Umbilical cord (tissue), 2 donors: ENCODE data around the gene NTN3. TPM values are rescaled to one million over a fixed set of nuclear protein-coding genes. Genes with fewer than 3 reads are reported as not detected.
"Not testable (repeated sequence)": the region's sequence is repeated elsewhere in the genome, so short reads cannot be mapped to it uniquely, and the experiment has no call there.

ENCODE experiments used
- DNase-seq: peaks from one replicate; pipeline ENCODE4 v3.0.0-alpha.2; 2015; ENCODE audit warnings: low spot score
- total RNA-seq: library from RNA; depleted of rRNA; stranded (reverse); fragments of >200 nt; gene quantifications from one replicate; pipeline ENCODE4 v1.2.3, GENCODE V29; 2014; ENCODE audit warnings: low replicate concordance; ENCODE audit not compliant: insufficient read depth

The NTN3 gene
- total RNA-seq, 1 donor from 2014 or later, result 5.3 TPM

DNA sequence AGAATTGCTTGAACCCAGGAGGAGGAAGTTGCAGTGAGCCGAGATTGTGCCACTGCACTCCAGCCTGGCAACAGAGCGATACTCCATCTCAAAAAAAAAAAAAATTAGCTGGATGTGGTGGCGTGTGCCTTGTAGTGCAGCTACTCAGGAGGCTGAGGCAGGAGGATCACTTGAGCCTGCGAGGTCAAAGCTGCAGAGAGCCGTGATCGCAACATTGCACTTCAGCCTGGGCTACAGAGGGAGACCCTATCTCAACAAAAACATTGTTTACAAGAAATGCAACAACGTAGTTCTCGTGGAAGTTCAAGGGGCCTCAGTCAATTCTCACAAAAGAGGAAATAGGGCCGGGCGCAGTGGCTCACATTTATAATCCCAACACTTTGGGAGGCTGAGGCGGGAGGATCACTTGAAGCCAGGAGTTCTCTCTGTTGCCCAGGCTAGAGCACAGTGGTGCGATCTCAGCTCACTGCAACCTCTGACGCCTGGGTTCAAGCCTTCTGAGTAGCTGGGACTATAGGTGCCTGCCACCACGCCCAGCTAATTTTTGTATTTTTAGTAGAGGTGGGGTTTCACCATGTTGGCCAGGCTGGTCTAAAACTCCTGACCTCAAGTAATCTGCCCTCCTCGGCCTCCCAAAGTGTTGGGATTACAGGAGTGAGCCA lies 29.8 kb upstream of the NTN3 start:
- DNase-seq, result not testable (repeated sequence)

DNA sequence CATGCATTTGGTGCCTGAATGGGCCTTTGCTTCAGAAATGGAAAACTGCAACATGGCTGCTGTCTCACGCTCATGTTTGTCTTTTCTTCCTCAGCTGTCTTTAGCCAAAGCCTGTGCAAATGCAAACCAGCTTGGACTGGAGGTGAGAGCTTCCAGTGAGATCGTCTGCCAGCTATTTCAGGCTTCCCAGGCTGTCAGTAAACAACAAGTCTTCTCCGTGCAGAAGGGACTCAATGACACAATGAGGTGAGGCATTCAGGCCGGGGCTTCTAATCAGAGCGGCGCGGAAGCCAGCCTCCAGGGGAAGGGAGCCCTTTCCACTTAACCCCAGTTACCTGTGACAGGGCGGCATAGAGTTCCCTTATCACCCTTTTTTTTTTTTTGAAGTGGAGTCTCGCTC lies 27.5 kb upstream of the NTN3 start:
- DNase-seq, result no peak

DNA sequence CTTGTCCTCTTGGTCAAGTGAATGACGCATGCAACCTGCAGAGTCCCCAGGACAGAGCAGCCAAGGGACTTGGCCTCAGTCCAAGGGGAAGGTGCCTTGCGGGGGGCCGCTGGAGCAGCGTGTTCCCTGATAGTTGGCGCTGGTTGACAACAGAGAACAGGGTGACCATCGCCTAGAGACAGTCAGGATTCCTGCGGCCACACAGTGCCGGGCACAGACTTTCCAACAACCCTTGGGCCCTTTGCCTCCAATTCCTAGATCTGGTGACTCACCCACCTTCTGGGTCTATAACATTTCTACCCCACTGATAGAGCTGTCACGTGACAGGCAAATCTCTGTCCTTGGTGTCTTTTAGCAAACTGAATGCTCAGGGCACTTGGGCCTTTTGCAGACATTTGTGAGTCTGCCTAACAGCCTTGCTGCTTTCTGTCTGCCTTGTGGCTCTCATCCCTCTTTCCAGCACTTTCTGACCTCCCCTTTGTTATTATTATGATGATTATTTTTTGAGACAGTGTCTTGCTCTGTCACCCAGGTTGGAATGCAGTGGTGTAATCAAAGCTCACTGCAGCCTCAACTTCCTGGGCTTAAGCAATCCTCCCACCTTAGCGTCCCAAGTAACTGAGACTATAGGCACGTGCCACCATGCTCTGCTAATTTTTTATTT lies 23.0 kb upstream of the NTN3 start:
- DNase-seq, result no peak

DNA sequence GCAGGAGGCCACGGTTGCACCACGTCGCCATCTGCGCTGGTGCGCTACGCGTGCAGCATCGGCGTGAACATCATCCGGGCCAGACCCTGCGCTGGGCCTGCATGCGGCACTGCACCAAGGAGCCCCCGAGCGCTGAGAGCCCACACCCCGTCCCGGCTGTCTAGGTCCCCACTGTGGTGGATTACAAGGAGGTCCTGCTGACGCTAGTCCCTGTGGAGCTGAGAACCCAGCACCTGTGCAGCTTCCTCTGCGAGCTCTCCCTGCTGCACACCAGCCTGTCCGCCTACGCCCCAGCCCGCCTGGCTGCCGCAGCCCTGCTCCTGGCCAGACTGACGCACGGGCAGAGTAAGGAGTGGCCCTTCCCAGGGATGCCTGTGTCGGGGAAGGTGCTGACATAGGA lies 22.0 kb upstream of the NTN3 start:
- DNase-seq, result no peak

DNA sequence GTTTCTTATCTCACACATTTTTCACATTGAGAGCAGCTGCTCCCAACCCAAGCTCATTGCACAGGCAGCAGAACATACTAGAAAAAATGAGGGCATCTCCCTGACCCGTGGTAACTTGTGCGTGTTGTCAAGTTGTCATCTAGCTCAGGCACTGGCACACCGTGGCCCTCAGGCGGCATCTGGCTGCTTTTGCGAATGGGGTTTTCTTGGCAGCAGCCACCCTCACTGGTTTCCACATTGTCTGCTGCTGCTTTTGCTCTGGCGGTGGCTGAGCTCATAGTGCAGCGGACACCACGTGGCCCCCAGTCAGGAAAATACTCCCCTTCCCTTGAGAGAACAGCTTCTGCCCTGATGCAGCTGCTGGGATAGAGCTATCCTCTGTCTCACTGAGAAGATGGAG lies 20.6 kb upstream of the NTN3 start:
- DNase-seq, result no peak

DNA sequence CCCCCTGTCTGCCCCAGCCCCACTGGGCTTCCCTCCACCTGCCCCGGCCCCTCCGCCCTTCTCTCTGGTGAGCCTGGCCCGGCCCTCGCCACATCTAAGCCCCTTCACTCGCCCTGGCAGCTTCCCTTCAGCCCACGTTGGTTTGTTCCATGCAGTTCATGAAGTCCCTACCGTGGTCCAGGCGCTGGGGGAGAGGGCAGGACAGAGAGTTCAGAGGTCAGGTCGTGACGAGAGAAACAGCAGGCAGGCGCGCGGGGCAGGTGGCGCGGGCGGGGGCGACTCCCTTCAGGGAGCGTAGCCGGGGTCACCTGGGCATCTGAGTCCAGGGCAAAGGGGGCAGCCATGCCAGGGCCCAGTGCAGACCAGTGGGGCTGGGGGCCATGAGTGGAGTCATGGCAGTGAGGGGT lies 20.1 kb upstream of the NTN3 start:
- DNase-seq, result no peak

DNA sequence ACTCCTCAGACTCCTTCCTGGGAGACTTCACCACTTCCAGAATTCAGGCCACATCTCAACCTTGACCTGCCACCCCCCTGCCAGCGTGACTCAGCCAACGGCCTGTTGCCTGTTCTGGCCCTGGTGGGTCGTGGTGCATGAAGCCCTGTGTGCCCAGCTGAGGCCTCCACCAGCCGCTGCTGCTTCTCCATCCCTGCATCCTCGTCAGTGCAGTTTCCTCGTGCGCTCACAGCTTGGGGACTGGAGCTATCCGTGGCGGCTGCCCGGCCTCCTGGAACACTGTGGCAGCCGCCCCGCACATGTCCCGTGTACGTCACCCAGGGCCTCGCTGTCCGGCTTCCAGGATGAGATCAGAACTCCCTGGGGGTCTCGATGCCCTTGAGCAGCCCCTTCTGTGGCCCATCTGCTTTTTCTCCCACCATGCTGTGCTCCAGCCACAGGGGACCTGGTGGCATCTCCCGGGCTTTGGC lies 19.2 kb upstream of the NTN3 start:
- DNase-seq, result no peak

DNA sequence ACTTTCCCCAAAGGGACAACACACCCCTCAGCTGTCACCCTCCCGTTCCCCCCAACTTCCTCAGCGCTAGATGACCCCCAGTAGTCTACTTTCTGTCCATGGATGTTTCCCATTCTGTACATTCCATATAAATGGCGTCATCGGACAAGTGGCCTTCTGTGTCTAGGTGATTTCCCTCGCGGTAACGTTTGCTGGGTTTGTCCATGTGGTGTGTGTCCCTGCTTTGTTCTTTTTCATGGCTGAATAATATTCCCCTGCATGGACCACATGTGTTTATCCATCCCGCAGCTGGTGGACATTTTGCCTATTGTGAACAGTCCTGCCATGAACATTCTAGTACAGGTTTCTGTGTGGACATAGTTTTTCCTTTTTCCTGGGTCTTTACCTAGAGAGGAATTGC lies 18.4 kb upstream of the NTN3 start:
- no peak for DNase-seq

DNA sequence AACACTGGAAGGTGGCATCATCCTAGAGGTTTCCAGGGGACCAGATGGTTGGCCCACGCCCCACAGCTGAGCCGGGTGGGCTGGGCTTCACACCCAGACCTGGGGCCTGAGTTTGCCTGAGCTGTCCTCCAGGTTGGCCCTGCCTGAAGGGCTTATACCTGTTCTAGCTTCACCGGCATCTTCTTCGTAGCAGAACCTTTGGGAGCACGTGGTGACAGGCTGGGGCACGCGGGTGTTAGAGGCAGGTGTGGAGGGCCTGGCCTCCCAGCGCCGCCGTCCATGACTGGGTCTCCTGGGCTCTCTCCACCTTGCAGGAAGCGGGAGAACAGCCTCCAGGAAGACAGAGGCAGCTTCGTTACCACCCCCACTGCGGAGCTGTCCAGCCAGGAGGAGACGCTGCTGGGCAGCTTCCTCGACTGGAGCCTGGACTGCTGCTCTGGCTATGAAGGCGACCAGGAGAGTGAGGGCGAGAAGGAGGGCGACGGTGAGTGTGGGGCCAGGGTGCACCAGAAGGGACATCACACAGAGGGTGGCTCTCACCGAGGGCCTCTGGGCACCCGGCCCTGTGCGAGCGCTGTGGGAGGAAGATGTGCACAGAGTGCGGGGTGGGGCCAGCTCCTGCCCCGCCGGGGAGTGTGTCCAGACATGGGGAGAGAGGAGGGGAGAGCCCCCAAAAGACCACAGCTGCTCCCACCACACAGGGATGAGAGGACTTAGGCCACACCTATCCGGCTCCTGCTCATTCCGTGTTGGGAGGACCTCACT lies 15.8 kb upstream of the NTN3 start:
- no peak for DNase-seq

DNA sequence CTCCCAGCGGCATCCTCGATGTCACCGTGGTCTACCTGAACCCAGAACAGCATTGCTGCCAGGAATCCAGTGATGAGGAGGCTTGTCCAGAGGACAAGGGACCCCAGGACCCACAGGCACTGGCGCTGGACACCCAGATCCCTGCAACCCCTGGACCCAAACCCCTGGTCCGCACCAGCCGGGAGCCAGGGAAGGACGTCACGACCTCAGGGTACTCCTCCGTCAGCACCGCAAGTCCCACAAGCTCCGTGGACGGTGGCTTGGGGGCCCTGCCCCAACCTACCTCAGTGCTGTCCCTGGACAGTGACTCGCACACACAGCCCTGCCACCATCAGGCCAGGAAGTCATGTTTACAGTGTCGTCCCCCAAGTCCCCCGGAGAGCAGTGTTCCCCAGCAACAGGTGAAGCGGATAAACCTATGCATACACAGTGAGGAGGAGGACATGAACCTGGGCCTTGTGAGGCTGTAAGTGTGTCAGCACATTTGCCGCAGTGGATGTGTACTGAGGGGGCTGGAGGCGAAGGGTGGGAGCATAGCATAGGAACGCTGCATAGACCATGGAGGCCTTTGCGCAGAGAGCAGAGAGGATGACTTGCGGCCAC lies 14.4 kb upstream of the NTN3 start:
- no peak for DNase-seq

DNA sequence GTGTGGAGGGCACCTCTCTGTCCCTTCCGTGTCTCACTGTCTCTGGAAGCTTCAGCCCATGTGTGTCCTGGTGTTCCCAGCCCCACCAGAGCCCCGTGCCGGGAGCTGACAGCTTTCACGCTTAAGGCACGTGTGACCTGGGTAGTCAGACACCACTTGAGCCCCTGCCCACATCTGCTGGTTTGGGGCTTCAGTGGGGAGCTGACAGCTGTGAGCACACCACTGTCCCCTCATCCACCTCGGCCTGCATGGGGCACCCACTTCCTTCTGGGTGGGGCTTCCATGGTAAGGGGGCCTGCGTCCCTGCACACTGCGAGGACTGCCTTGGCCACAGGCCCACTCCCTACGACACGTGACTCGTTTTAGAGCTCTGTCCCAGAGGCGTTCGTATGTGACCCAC lies 13.8 kb upstream of the NTN3 start:
- no peak for DNase-seq

DNA sequence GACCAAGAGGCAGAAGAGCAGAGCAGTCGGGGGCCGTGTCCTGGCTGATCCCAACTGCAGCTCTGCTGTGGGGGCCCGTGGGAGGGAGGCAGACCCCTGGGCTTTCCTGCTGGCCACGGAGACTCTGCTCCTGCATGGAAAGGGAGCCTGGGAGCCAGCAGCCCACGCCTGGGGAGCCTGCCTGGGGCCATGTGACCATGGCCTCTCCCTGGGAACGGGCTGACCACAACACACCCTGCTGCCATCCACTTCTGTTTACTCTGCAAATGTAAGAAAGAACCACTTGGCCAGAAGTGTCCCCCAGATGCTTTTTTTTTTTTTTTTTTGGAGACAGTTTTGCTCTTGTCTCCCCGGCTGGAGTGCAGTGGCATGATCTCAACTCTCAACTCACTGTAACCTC lies 13.2 kb upstream of the NTN3 start:
- no peak for DNase-seq

DNA sequence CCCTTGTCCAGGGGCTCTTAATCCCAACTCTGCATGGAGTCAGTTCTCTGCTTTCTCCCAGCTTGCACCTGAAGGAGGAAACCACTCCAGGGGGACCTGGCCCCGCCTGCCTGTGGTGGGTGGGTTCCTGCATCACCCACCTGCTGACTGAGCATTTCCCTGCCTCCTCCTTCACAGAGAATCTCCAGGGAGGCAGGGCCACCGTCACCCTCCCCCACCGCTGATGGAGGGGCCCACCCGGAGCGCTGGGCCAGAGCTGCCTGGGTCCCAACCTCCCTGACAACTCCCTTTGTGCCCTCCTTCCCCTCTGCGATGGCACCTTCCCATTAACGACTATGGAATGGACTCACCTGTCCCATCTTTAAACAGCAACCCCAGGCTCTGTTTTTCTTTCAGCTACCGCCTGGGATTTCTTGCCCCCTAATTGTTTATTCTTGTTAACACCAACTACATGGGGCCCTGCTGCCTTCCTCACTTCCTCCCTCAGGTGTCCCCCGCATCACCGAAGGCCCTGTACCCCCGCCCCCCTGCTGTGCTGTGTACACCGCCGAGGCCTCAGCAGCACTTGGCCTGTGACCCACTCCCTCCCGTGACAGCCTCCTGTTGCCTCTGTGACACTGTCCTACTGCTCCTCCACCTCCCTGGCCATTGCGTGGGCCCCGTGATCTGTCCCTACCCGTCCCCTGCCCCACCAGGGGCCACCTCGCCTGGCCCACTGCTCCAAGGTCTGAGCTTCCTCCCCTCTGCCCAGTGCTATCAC lies 12.0 kb upstream of the NTN3 start:
- no peak for DNase-seq

DNA sequence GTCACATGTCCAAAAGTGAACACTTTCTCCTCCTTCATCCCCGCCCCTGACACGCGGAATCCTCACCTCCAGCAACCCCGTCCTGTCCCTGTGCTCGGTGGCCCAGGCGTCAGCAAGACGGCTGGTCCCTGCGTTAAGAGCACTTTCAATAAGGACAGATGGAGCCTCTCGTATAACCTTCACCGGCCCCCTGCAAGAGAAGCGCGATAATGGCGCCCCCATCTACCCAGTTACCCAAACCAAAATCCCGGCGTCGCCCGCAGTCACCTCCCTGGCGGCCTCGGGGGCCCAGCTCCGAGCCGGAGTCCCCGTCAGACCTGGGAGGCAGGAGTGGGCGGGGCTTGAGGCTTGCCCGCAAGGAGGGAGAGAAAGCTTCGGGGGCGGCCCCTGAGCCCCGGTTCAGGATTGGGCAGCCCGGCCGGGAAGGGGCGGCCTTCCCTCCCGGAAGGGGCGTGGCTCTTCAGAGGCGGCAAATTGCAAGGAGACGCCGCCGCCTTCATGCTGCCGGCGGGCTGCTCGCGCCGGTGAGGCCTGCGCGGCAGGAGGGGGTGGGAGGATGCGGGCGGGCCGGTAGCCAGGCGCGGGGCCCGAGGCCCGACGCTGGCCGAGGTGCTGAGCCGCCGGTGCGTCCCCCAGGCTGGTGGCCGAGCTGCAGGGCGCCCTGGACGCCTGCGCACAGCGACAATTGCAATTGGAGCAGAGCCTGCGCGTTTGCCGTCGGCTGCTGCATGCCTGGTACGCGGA lies 11.3 kb upstream of the NTN3 start, which contains the start of gene TEDC2:
Gene TEDC2 (plus strand): TSS at position 463 of the 744 bp plus-strand sequence. CDS start 36 bp downstream, at position 499.
- DNase-seq, result peak; percentile 98

DNA sequence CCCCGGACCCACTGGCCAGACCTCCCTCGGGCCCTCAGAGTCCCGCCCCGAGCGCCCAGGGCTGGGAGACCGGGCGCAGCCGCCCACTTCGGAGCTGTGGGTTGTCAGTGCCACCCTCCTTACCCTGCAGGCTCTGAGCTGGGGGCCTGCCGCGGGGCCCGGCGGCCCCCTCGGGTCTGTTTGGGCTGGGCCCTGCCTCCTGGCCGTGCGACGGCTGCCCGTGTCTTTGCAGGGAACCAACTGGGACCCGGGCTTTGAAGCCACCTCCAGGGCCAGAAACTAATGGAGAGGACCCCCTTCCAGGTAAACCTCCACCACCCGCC lies 10.7 kb upstream of the NTN3 start:
- no peak for DNase-seq

DNA sequence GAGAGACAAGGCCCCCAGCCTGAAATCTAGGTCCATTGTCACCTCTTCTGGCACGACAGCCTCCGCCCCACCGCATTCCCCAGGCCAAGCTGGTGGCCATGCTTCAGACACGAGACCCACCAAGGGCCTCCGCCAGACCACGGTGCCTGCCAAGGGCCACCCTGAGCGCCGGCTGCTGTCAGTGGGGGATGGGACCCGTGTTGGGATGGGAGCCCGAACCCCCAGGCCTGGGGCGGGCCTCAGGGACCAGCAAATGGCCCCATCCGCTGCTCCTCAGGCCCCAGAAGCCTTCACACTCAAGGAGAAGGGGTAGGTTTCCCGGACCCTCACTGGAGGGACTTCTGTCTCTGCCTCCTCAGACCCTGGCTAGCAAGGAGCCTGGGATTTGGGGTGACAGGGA lies 10.2 kb upstream of the NTN3 start:
- no peak for DNase-seq

DNA sequence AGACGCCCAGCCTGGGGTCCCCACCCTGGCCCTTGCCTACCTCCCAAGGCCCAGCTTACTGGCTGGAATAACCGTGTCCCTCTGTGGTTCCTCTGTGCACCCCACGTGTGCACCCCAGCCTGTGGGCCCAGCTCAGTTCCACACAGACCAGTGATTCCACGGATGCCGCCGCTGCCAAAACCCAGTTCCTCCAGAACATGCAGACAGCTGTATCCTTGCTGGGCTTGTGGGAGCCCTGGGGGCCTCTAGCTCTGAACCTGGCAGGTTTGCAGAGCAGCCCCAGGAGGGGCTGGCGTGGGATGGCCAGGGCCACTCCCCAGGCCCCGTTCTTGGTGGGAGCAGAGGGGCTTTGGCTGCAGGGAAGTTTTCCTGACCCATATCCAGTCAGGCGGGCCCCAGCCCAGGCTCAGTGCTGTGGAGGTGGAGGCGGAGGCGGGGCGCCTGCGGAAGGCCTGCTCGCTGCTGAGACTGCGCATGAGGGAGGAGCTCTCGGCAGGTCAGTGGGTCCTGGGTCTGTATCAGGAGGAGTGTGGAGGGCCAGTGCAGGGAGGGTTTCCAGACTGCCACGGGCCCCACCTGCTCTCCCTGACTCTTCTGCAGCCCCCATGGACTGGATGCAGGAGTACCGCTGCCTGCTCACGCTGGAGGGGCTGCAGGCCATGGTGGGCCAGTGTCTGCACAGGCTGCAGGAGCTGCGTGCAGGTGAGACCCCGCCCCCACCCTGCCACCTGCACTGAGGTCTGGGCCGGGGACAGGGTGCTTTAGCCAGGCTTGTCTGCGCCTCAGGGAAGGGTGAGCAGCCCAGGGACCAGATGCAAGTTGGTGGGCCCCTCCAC lies 8.8 kb upstream of the NTN3 start:
- no peak for DNase-seq

DNA sequence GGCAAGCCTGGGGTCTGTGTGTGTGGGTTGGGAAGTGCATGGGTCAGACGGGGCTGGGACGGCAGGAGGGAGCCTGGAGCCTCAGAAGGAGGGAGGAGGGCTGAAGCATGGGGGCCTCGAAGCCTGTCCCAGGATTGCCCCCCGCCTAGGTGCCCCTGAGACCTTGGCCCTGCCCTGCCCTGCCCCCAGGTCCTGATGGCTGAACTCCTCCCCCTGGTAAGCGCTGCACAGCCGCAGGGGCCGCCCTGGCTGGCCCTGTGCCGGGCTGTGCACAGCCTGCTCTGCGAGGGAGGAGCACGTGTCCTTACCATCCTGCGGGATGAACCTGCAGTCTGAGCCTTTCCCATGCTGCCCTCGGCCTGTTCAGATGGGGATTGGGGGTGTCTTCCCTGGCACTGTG lies 6.8 kb upstream of the NTN3 start:
- no peak for DNase-seq

DNA sequence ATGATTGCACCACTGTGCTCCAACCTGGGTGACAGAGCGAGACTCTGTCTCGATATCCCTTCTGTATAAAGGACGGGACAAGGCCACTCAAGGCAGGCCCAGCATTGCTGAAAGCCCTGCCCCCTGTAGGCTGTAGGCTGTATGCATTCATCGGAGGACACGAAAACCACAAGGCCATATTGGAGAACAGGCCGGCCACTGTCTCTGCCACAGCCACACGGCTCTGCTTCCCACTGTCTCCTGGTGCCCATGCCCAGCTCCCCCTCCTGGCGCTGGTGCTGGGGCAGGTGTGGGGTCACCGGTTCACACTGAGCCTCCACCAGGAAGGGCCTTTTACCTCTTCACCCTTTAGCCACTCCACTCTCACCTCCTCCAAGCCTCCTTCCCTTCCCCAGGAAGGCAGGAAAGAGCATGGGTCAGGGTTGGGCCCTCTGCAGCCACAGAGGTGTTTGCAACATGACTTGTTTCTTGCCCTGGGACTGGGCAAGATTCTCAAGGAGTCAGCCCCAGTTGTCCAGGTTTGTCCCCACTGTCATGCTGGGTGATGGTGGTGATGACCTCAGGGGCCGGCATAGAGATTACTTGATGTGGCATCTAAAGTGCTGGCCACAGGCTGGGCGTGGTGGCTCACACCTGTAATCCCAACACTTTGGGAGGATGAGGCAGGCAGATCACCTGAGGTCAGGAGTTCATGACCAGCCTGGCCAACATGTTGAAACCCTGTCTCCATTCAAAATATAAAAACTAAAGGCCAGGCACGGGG lies 5.3 kb upstream of the NTN3 start:
- no peak for DNase-seq
